Body of pancreas (tissue), 4 donors: ENCODE data around the gene NEIL3.

Experiments used
- POLR2A ChIP-seq, 3 donors: fragments of 450-650 bp; IDR thresholded peaks; one replicate each; pipeline ENCODE4 v1.6.1; 2016; ENCODE audit warnings: antibody characterized with exemption in 3 of 3, mild to moderate bottlenecking in 2 of 3
- TF ChIP-seq, protein P1 (sequence below), 7 experiments: fragments of 450-650 bp in 4 of 7; fragments of 200-600 bp in 3 of 7; sonication (generic) in 3 of 7; IDR thresholded peaks; one replicate each; pipeline ENCODE4 v1.5.1; 2016 to 2019; ENCODE audit warnings: antibody characterized with exemption in 7 of 7

DNA sequence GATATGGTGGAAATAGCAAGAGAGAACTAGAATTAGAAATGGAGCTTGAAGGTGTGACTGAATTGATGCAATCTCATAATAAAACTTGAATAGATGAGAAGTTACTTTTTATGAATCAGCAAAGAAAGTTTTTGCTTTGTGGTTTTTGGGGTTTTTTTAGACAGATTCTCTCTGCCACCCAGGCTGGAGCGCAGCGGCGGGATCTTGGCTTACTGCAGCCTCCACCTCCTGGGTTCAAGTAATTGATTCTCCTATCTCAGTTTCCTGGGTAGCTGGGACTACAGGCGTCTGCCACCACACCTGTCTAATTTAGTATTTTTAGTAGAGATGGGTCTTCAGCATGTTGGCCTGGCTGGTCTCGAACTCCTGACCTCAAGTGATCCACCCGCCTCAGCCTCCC lies 23.7 kb upstream of the NEIL3 start:
- TF ChIP-seq, protein P1, sequence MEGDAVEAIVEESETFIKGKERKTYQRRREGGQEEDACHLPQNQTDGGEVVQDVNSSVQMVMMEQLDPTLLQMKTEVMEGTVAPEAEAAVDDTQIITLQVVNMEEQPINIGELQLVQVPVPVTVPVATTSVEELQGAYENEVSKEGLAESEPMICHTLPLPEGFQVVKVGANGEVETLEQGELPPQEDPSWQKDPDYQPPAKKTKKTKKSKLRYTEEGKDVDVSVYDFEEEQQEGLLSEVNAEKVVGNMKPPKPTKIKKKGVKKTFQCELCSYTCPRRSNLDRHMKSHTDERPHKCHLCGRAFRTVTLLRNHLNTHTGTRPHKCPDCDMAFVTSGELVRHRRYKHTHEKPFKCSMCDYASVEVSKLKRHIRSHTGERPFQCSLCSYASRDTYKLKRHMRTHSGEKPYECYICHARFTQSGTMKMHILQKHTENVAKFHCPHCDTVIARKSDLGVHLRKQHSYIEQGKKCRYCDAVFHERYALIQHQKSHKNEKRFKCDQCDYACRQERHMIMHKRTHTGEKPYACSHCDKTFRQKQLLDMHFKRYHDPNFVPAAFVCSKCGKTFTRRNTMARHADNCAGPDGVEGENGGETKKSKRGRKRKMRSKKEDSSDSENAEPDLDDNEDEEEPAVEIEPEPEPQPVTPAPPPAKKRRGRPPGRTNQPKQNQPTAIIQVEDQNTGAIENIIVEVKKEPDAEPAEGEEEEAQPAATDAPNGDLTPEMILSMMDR (IDR thresholded peaks at IDR 0.05): no peak
- no peak for TF ChIP-seq POLR2A (IDR thresholded peaks at IDR 0.05)
